ENCODE data around the gene LRRC46.

LRRC46 gene

GRCh38 chr17:47879776-47880454 lies 48.4 kb downstream of the LRRC46 start:
- no peak for TF ChIP-seq CTCF (IDR thresholded peaks at IDR 0.05; ENCODE audit: low read depth, low read length)
- no peak overlapping the region for H3K4me3 ChIP-seq (ENCODE audit: low read depth, low read length)

GRCh38 chr17:47882247-47882646 lies 50.8 kb downstream of the LRRC46 start:
- TF ChIP-seq CTCF (IDR thresholded peaks at IDR 0.05; ENCODE audit: low read depth, low read length) = no peak
- H3K4me3 ChIP-seq (ENCODE audit: low read depth, low read length) = no peak overlapping the region

- no peak for TF ChIP-seq CTCF (IDR thresholded peaks at IDR 0.05; ENCODE audit: low read depth, low read length)
- H3K4me3 ChIP-seq (ENCODE audit: low read depth, low read length) = no peak overlapping the region
Observed at GRCh38 chr17:47882695-47883588, 51.5 kb downstream of the LRRC46 start.

GRCh38 chr17:47883589-47884426 lies 52.3 kb downstream of the LRRC46 start:
- TF ChIP-seq CTCF (IDR thresholded peaks at IDR 0.05; ENCODE audit: low read depth, low read length) = no peak
- H3K4me3 ChIP-seq (ENCODE audit: low read depth, low read length) = no peak overlapping the region

- H3K4me3 ChIP-seq (ENCODE audit: low read depth, low read length) = no peak overlapping the region
- TF ChIP-seq CTCF (IDR thresholded peaks at IDR 0.05; ENCODE audit: low read depth, low read length) = no peak
Observed at GRCh38 chr17:47884427-47884740, 52.9 kb downstream of the LRRC46 start.

- H3K4me3 ChIP-seq (ENCODE audit: low read depth, low read length) = no peak overlapping the region
- no peak for TF ChIP-seq CTCF (IDR thresholded peaks at IDR 0.05; ENCODE audit: low read depth, low read length)
Observed at GRCh38 chr17:47884905-47885730, 53.6 kb downstream of the LRRC46 start.

All from WI38 (cell line).